Endothelial cell of umbilical vein (primary cell): Measurements from ENCODE around the gene TLE1. TPM values are rescaled to one million over a fixed set of nuclear protein-coding genes. Genes with fewer than 3 reads are reported as not detected.
A peak's percentile ranks its signal among the peaks of the same experiment; 100 is the strongest.

Experiments
- BruUV-seq: library from RNA; stranded (reverse); fragments of 400-500 nt; replicated peaks from 2 replicates; lab custom pipeline; 2021; lab: Mats Ljungman, UMichigan
- CTCF ChIA-PET: fragments of 300-600, 350-600 bp; sonication (Branson Sonifier 250); formaldehyde crosslinking; loops from one replicate; lab custom pipeline; 2021; ENCODE audit warnings: antibody characterized with exemption, inconsistent platforms; lab: Charles Lee
- POLR2A ChIA-PET: fragments of 300-600, 350-600 bp; sonication (Branson Sonifier 250); formaldehyde crosslinking; loops from one replicate; lab custom pipeline; 2021; ENCODE audit warnings: antibody characterized with exemption, inconsistent platforms; lab: Charles Lee
- DNase-seq: peaks from one replicate; pipeline ENCODE4 v3.0.0-alpha.2; 2011; ENCODE audit warnings: low read depth, low spot score
- FAIRE-seq: peaks from 2 replicates; lab custom pipeline; 2011; peaks lifted over from hg19 to GRCh38; lab: Jason Lieb, UNC
- H2AFZ ChIP-seq: 2 replicates; pipeline ENCODE4 v1.6.0; 2012; ENCODE audit warnings: low read depth, low read length, control low read depth, inconsistent platforms
- H3K27ac ChIP-seq: 2 replicates; pipeline ENCODE4 v1.5.1; 2011; ENCODE audit warnings: low read depth, mild to moderate bottlenecking, control low read depth, low read length, moderate library complexity; ENCODE audit not compliant: insufficient read depth
- H3K27me3 ChIP-seq, 2 experiments: 2 replicates each; pipeline versions ENCODE4 v1.6.0 to v1.6.1; 2011; ENCODE audit warnings: low read length in 2 of 2, mixed read lengths in 1 of 2; ENCODE audit not compliant: control insufficient read depth in 2 of 2, insufficient read depth in 2 of 2
- H3K36me3 ChIP-seq, 2 experiments: 2 replicates in 1 of 2; 3 replicates in 1 of 2; pipeline ENCODE4 v1.5.1; 2011; ENCODE audit warnings: low read length in 2 of 2, mild to moderate bottlenecking in 1 of 2, moderate library complexity in 1 of 2; ENCODE audit not compliant: control insufficient read depth in 2 of 2, insufficient read depth in 2 of 2; ENCODE audit errors: extremely low read depth in 1 of 2
- H3K4me1 ChIP-seq: 3 replicates; pipeline ENCODE4 v1.5.1; 2011; ENCODE audit warnings: mild to moderate bottlenecking, low read length; ENCODE audit not compliant: control insufficient read depth, insufficient read depth; ENCODE audit errors: extremely low read depth
- H3K4me2 ChIP-seq: 2 replicates; pipeline ENCODE4 v1.6.1; 2011; ENCODE audit warnings: low read length, control low read depth, mixed read lengths; ENCODE audit not compliant: insufficient read depth
- H3K4me3 ChIP-seq, 3 experiments: fragments of 200-600 bp in 1 of 3; sonication (generic), shearing (Covaris generic) in 1 of 3; replicated peaks in 1 of 3; 2 replicates each; pipeline ENCODE4 v1.5.1; 2011 to 2016; ENCODE audit warnings: control low read depth in 3 of 3, low read length in 3 of 3, mild to moderate bottlenecking in 2 of 3, inconsistent platforms in 1 of 3, low read depth in 1 of 3, moderate library complexity in 1 of 3; ENCODE audit not compliant: insufficient read depth in 1 of 3
- H3K79me2 ChIP-seq: 2 replicates; pipeline ENCODE4 v1.6.0; 2012; ENCODE audit warnings: low read length, inconsistent platforms; ENCODE audit not compliant: control insufficient read depth, insufficient read depth
- H3K9ac ChIP-seq: replicated peaks from 2 replicates; pipeline ENCODE3; 2011; ENCODE audit warnings: low read length, control low read depth; ENCODE audit not compliant: insufficient read depth; ENCODE audit errors: extremely low read depth
- H3K9me1 ChIP-seq: replicated peaks from 3 replicates; pipeline ENCODE4 v1.6.0; 2011; ENCODE audit warnings: mild to moderate bottlenecking, low read length; ENCODE audit not compliant: control insufficient read depth, insufficient read depth; ENCODE audit errors: extremely low read depth
- H3K9me3 ChIP-seq: replicated peaks from 2 replicates; pipeline ENCODE4 v1.5.1; 2012; ENCODE audit warnings: low read length, inconsistent platforms; ENCODE audit not compliant: control insufficient read depth, insufficient read depth
- H4K20me1 ChIP-seq: replicated peaks from 2 replicates; pipeline ENCODE3; 2011; ENCODE audit warnings: mild to moderate bottlenecking, low read length; ENCODE audit not compliant: control insufficient read depth, insufficient read depth; ENCODE audit errors: extremely low read depth
- EZH2 ChIP-seq: IDR thresholded peaks from 2 replicates; pipeline ENCODE4 v1.6.1; 2012; ENCODE audit warnings: borderline replicate concordance, low read depth, mild to moderate bottlenecking, moderate library complexity, low read length, inconsistent platforms; ENCODE audit not compliant: severe bottlenecking
- FOS ChIP-seq: IDR thresholded peaks from 2 replicates; pipeline ENCODE4 v1.6.1; 2011; ENCODE audit warnings: mild to moderate bottlenecking, low read length, moderate library complexity, borderline replicate concordance; ENCODE audit not compliant: insufficient read depth
- JUN ChIP-seq: IDR thresholded peaks from 2 replicates; pipeline ENCODE4 v1.6.1; 2011; ENCODE audit warnings: borderline replicate concordance, low read depth; ENCODE audit not compliant: insufficient read length, insufficient read depth
- POLR2AphosphoS5 ChIP-seq: IDR thresholded peaks from 2 replicates; pipeline ENCODE4 v1.6.1; 2012; ENCODE audit warnings: low read depth, mild to moderate bottlenecking, control low read depth, low read length, moderate library complexity; ENCODE audit not compliant: insufficient read depth
- dilution Hi-C: fragments of 300-500 bp; cut with MboI; formaldehyde crosslinking; loops from one replicate; pipeline ENCODE4 v1.15.0; 2019; ENCODE audit warnings: low sequenced_read_pairs; ENCODE audit not compliant: extremely low pct_ligation_motif_present
- intact Hi-C: fragments of 100-400 bp; cut with micrococcal nuclease; formaldehyde crosslinking; loops from one replicate; pipeline ENCODE4 v1.10.0; 2022
- polyA plus RNA-seq, 4 experiments: library from polyadenylated mRNA; depleted of rRNA in 3 of 4; stranded (reverse) in 3 of 4; unstranded in 1 of 4; fragments of >200 nt; gene quantifications; 2 replicates each; pipeline versions ENCODE4 v1.2.1 to v1.2.3, GENCODE V29; 2011 to 2012; ENCODE audit warnings: missing spikeins in 1 of 4
- total RNA-seq: library from RNA; stranded (reverse); gene quantifications from 2 replicates; pipeline ENCODE4 v1.2.3, GENCODE V29; 2021
- TF ChIP-seq, protein P1 (sequence below), 2 donors: IDR thresholded peaks; 1 replicate in 1 of 2; 2 replicates in 1 of 2; pipeline ENCODE4 v1.5.1; 2011; ENCODE audit warnings: low read length in 2 of 2, mild to moderate bottlenecking in 2 of 2, moderate library complexity in 2 of 2, control low read depth in 1 of 2, inconsistent platforms in 1 of 2, low read depth in 1 of 2; ENCODE audit not compliant: insufficient read depth in 1 of 2; ENCODE audit errors: extremely low read depth in 1 of 2
- TF ChIP-seq, protein P2 (sequence below): IDR thresholded peaks from 2 replicates; pipeline ENCODE4 v1.6.1; 2011; ENCODE audit not compliant: insufficient read depth, insufficient read length

TLE1 gene
- total and polyA plus RNA-seq, 2 donors (not counting 3 experiments of a cell fraction or from before 2014, with no cell fraction given): 55.0 to 58.2 TPM

DNA sequence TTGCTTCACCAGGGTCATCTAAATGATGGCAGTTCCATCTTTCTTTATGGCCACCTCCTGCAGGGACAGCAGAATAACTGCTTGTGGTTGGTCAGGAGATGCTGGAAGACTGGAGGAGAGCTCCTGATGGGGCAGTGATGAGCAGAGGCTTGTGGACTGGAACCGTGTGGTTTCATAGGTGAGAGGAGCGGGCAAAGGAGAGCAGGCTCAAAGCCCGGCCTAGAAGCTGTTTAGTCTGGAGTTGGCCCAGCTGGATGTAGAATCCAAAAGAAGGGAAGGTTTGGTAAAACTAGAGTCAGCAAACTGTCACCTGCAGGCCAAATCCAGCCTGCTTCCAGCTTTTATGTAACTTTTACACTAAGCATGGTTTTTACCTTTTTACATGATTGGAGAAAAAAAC is 32.9 kb upstream of the TLE1 start:
- H3K4me2 ChIP-seq: no peak overlapping the region
- ChIA-PET CTCF (no interaction called here), POLR2A (no interaction called here)
- H3K4me1 ChIP-seq: peaks cover 10% of the 10 kb centered on the region
- no peaks in the 10 kb centered on the region for H3K36me3 ChIP-seq
- no peak for TF ChIP-seq JUN
- H4K20me1 ChIP-seq: no peaks in the 10 kb centered on the region
- no peaks in the 10 kb centered on the region for H3K9me1 ChIP-seq
- H3K27me3 ChIP-seq: no peaks in the 10 kb centered on the region
- H3K9me3 ChIP-seq: no peaks in the 10 kb centered on the region
- FAIRE-seq: no peak
- no peak overlapping the region for H3K4me3 ChIP-seq
- no TSS peak for BruUV-seq
- no peaks in the 10 kb centered on the region for H3K79me2 ChIP-seq
- DNase-seq: no peak
- H3K27ac ChIP-seq: no peak overlapping the region
- no peak overlapping the region for H3K9ac ChIP-seq
- no peak overlapping the region for H2AFZ ChIP-seq
- intact Hi-C loops: no loop called here
- dilution Hi-C loops: no loop called here

DNA sequence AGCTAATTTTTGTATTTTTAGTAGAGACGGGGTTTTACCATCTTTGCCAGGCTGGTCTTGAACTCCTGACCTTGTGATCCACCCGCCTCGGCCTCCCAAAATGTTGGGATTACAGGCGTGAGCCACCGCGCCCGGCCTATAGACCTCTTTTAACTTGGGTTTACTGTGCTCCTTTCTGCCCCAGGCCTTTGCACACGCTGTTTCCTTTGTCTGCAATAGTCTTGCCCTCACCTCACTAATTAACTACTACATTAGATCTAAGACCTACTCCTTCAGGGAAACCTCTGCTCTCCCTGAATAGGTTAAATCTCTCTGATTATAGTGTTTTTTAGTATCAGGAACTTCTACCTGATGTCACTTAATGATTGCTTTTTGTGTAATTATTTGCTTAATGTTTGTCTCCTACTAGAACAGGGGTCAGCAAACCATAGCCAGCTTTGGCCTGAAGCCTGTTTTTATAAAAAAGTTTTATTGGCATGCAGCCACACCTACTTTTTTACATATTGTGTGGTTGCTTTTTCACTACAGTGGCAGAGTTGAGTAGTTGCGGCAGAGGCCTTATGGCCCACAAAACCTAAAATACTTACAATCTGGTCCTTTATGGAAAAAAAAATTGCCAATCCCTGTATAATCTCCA is 31.2 kb upstream of the TLE1 start:
- POLR2A ChIA-PET: no interaction called here
- no peak overlapping the region for H2AFZ ChIP-seq
- no peak overlapping the region for H3K4me2 ChIP-seq
- intact Hi-C loops (no loop called here), dilution Hi-C loops (no loop called here)
- no peaks in the 10 kb centered on the region for H3K9me3 ChIP-seq
- H3K27me3 ChIP-seq: no peaks in the 10 kb centered on the region
- BruUV-seq: no TSS peak
- H4K20me1 ChIP-seq: no peaks in the 10 kb centered on the region
- H3K79me2 ChIP-seq: no peaks in the 10 kb centered on the region
- H3K9ac ChIP-seq: no peak overlapping the region
- no peaks in the 10 kb centered on the region for H3K36me3 ChIP-seq
- FAIRE-seq (no peak), DNase-seq (peak; percentile 40)
- H3K9me1 ChIP-seq: no peaks in the 10 kb centered on the region
- TF ChIP-seq, protein P1, sequence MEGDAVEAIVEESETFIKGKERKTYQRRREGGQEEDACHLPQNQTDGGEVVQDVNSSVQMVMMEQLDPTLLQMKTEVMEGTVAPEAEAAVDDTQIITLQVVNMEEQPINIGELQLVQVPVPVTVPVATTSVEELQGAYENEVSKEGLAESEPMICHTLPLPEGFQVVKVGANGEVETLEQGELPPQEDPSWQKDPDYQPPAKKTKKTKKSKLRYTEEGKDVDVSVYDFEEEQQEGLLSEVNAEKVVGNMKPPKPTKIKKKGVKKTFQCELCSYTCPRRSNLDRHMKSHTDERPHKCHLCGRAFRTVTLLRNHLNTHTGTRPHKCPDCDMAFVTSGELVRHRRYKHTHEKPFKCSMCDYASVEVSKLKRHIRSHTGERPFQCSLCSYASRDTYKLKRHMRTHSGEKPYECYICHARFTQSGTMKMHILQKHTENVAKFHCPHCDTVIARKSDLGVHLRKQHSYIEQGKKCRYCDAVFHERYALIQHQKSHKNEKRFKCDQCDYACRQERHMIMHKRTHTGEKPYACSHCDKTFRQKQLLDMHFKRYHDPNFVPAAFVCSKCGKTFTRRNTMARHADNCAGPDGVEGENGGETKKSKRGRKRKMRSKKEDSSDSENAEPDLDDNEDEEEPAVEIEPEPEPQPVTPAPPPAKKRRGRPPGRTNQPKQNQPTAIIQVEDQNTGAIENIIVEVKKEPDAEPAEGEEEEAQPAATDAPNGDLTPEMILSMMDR (IDR thresholded peaks at IDR 0.05; ENCODE audit: extremely low read depth in 1 of 2, insufficient read depth in 1 of 2, low read depth in 1 of 2, low read length in 2 of 2): no peak
- TF ChIP-seq FOS: no peak
- TF ChIP-seq EZH2: no peak
- TF ChIP-seq, protein P2, sequence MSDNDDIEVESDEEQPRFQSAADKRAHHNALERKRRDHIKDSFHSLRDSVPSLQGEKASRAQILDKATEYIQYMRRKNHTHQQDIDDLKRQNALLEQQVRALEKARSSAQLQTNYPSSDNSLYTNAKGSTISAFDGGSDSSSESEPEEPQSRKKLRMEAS: no peak
- TF ChIP-seq POLR2AphosphoS5: no peak
- TF ChIP-seq JUN: no peak
- H3K4me1 ChIP-seq: peaks cover 10% of the 10 kb centered on the region
- CTCF ChIA-PET: no interaction called here
- H3K4me3 ChIP-seq: no peak overlapping the region
- H3K27ac ChIP-seq: no peak overlapping the region
